IPS DF 6.9 (cell line): ENCODE measurements around the gene SPCS3.

Source experiments
- DNase-seq: peaks from one replicate; pipeline ENCODE4 v3.0.0-alpha.2; 2013; ENCODE audit warnings: low read depth, low spot score
- H3K27ac ChIP-seq: one replicate; pipeline ENCODE4 v1.5.1; 2013; ENCODE audit warnings: low read length, control low read depth
- H3K27me3 ChIP-seq: 2 replicates; pipeline ENCODE4 v1.6.1; 2013; ENCODE audit warnings: mild to moderate bottlenecking, low read length; ENCODE audit not compliant: control insufficient read depth, insufficient read depth
- H3K36me3 ChIP-seq: 2 replicates; pipeline ENCODE4 v1.6.1; 2013; ENCODE audit warnings: low read length; ENCODE audit not compliant: control insufficient read depth, insufficient read depth
- H3K4me1 ChIP-seq: 2 replicates; pipeline ENCODE4 v1.6.1; 2013; ENCODE audit warnings: low read length; ENCODE audit not compliant: control insufficient read depth, insufficient read depth
- H3K4me3 ChIP-seq: 2 replicates; pipeline ENCODE4 v1.5.1; 2013; ENCODE audit warnings: mild to moderate bottlenecking, low read length
- H3K9me3 ChIP-seq: 2 replicates; pipeline ENCODE4 v1.6.1; 2013; ENCODE audit warnings: low read length, inconsistent platforms; ENCODE audit not compliant: control insufficient read depth, insufficient read depth
- WGBS: extraction: QIAGEN DNeasy Blood & Tissue Kit; methylation state at CpG from one replicate; pipeline ENCODE4 v1.1.7; 2013; ENCODE audit warnings: mixed read lengths, missing lambda C conversion rate; ENCODE audit not compliant: insufficient read length, insufficient coverage; 5-methylcytosine and 5-hydroxymethylcytosine counted together

The SPCS3 gene

DNA sequence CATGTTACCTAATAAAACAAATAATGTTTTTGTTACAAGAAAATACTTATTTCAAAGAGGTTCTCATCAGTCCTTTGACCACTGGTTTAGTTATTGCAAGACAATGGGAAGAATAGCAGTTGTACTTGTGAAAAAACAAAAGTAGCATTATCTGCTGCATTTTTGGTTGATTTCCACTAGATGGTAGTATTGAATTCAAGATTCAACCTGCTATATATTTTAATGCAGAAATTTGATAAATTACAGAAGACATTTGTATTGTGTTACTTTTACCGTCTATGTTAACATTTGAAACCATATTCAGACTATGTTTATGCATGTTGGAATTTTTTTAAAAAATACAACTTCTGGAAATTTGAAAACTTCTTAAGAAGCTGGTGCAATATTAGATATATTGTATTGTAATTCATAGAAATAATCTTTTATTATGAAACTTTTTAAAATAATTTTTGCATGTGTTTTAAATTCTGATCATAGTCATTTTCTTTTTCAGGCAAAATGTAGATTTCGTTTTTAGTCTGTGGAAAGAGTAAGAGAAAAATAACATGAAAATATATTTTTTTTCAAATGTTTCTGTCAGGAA lies 56.4 kb downstream of the SPCS3 start:
- WGBS, result no CpG with 5 or more reads among the region's 2 CpGs

DNA sequence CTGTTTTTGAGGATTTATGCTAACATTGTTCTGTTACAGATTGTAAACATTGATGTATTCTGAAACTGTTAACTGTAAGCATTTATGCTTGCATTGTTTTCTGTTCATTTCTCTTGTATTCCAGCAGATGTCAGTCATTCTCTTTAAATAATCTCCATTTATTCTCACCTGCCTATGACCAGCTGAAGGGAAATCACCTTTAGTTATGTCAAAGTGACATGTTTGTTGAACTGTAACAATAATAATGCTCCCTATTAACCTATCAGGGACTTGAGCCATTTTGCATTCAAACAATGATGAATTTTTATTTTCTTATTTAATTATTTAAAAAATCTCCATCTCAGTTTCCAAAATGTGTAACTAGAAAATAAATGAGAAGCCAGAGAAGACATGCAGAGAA lies 58.0 kb downstream of the SPCS3 start:
- Histone ChIP-seq H3K27me3 (no peaks in the 10 kb centered on the region), H3K4me3 (no peak overlapping the region), H3K27ac (no peak overlapping the region), H3K9me3 (no peaks in the 10 kb centered on the region), H3K4me1 (no peaks in the 10 kb centered on the region), H3K36me3 (no peaks in the 10 kb centered on the region)
- no peak for DNase-seq

More for the DNA sequence above, 56.4 kb downstream of the SPCS3 start:
- Histone ChIP-seq H3K4me3 (no peak overlapping the region), H3K9me3 (no peaks in the 10 kb centered on the region), H3K27ac (no peak overlapping the region), H3K4me1 (no peaks in the 10 kb centered on the region), H3K27me3 (no peaks in the 10 kb centered on the region), H3K36me3 (no peaks in the 10 kb centered on the region)
- DNase-seq, result no peak

DNA sequence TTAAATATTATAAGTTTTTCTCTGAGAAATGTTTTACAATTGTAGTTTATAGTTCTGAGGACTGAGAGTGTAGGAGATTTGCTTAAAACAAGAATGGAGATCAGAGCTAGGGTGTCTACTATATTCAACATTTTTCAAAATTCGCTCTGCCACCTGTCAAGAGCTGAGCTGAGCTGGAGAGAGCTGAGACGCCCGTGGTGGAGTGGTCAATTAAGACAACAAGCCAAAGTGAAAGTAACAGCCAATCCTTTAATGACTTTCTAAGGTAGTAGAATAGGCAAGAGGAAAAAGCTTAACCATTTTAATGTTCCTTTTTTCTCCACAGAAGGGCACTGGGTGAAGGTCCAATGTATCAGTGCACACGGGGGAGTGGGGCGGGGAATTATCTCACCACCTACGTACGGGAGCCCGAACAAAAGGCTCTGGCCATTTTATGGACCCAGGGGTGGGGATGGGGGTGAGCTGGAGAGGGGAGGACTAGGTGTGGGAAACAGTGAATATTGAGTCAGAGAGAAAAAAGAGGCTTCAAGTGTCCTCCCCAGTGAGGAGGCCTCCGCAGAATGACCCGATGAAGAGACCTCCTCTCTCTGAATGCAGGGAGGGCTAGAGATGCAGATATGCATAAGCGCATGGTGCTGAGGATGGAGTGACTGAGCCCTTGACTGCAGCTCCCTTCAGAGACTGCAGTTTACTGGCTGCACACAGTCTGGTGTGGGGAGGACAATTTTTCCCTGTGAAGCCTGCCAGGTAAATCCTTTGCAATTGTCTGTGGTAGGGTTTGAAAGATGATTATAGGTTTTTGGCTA lies 60.8 kb downstream of the SPCS3 start:
- Histone ChIP-seq H3K4me3 (no peak overlapping the region), H3K27me3 (no peaks in the 10 kb centered on the region), H3K9me3 (no peaks in the 10 kb centered on the region), H3K27ac (no peak overlapping the region), H3K4me1 (no peaks in the 10 kb centered on the region), H3K36me3 (no peaks in the 10 kb centered on the region)
- WGBS, result no CpG with 5 or more reads among the region's 11 CpGs
- no peak for DNase-seq
